SK-N-SH treated with all-trans-retinoic acid at 6 μM for 48 hours (cell line): ENCODE results near the gene SHANK3.

Source experiments
- ATAC-seq: fragments of 200-7000 bp; cut with Tn5 transposase; 3 replicates; pipeline ENCODE4 v1.9.1; 2020; ENCODE audit warnings: mild to moderate bottlenecking, moderate library complexity
- ARNTL ChIP-seq: fragments of 450-650 bp; formaldehyde crosslinking; IDR thresholded peaks from 2 replicates; pipeline ENCODE4 v1.5.0; 2020; ENCODE audit warnings: low read depth, mild to moderate bottlenecking, moderate library complexity, borderline replicate concordance
- BACH2 ChIP-seq: fragments of 250-450 bp; sonication (Bioruptor Pico); IDR thresholded peaks from 2 replicates; pipeline ENCODE4 v1.9.0; 2021; ENCODE audit warnings: mild to moderate bottlenecking, borderline replicate concordance
- CSRNP3 ChIP-seq: fragments of 250-450 bp; sonication (Bioruptor Pico); IDR thresholded peaks from 2 replicates; pipeline ENCODE4 v1.5.1; 2021; ENCODE audit warnings: mild to moderate bottlenecking, moderate library complexity
- ESRRG ChIP-seq: fragments of 250-450 bp; sonication (Bioruptor Pico); IDR thresholded peaks from 2 replicates; pipeline ENCODE4 v1.6.1; 2021; ENCODE audit warnings: mild to moderate bottlenecking
- GLIS3 ChIP-seq: fragments of 250-450 bp; sonication (Bioruptor Pico); IDR thresholded peaks from 2 replicates; pipeline ENCODE4 v1.5.0; 2020; ENCODE audit warnings: mild to moderate bottlenecking, moderate library complexity
- ISL1 ChIP-seq: fragments of 250-450 bp; sonication (Bioruptor Pico); IDR thresholded peaks from 2 replicates; pipeline ENCODE4 v2.1.2; 2022; ENCODE audit warnings: mild to moderate bottlenecking, moderate library complexity
- OSR1 ChIP-seq: fragments of 250-450 bp; sonication (Bioruptor Pico); IDR thresholded peaks from 2 replicates; pipeline ENCODE4 v1.8.0; 2022; ENCODE audit warnings: moderate library complexity, mild to moderate bottlenecking, inconsistent platforms
- POU6F1 ChIP-seq: fragments of 250-450 bp; sonication (Bioruptor Pico); IDR thresholded peaks from 2 replicates; pipeline ENCODE4 v1.8.0; 2021; ENCODE audit warnings: low read depth, mild to moderate bottlenecking, moderate library complexity, borderline replicate concordance
- PPARA ChIP-seq: fragments of 250-450 bp; sonication (Bioruptor Pico); IDR thresholded peaks from 2 replicates; pipeline ENCODE4 v1.5.0; 2020; ENCODE audit warnings: mild to moderate bottlenecking, borderline replicate concordance
- RARB ChIP-seq: fragments of 250-450 bp; sonication (Bioruptor Pico); IDR thresholded peaks from 2 replicates; pipeline ENCODE4 v1.8.0; 2021; ENCODE audit warnings: mild to moderate bottlenecking, moderate library complexity
- SNAI2 ChIP-seq: fragments of 250-450 bp; sonication (Bioruptor Pico); IDR thresholded peaks from 2 replicates; pipeline ENCODE4 v1.5.0; 2020; ENCODE audit warnings: mild to moderate bottlenecking, moderate library complexity
- TCF4 ChIP-seq: fragments of 250-450 bp; sonication (Bioruptor Pico); IDR thresholded peaks from 2 replicates; pipeline ENCODE4 v1.8.0; 2021; ENCODE audit warnings: mild to moderate bottlenecking, moderate library complexity, borderline replicate concordance
- TOX ChIP-seq: fragments of 250-450 bp; sonication (Bioruptor Pico); IDR thresholded peaks from 2 replicates; pipeline ENCODE4 v1.8.0; 2021; ENCODE audit warnings: mild to moderate bottlenecking, moderate library complexity, borderline replicate concordance
- ZC3H10 ChIP-seq: fragments of 250-450 bp; sonication (Bioruptor Pico); IDR thresholded peaks from 2 replicates; pipeline ENCODE4 v1.5.1; 2021; ENCODE audit warnings: mild to moderate bottlenecking, moderate library complexity
- ZFP3 ChIP-seq: fragments of 250-450 bp; sonication (Bioruptor Pico); IDR thresholded peaks from 2 replicates; pipeline ENCODE4 v1.5.0; 2020; ENCODE audit warnings: mild to moderate bottlenecking, moderate library complexity
- ZFP30 ChIP-seq: fragments of 450-650 bp; formaldehyde crosslinking; IDR thresholded peaks from 2 replicates; pipeline ENCODE4 v1.5.0; 2022; ENCODE audit warnings: mild to moderate bottlenecking, moderate library complexity
- ZNF70 ChIP-seq: fragments of 450-650 bp; formaldehyde crosslinking; IDR thresholded peaks from 2 replicates; pipeline ENCODE4 v1.5.0; 2020; ENCODE audit warnings: mild to moderate bottlenecking, moderate library complexity
- TF ChIP-seq, protein P1 (sequence below): fragments of 250-450 bp; sonication (Bioruptor Pico); IDR thresholded peaks from 2 replicates; pipeline ENCODE4 v1.8.0; 2020; ENCODE audit warnings: mild to moderate bottlenecking, moderate library complexity, borderline replicate concordance
- TF ChIP-seq, protein P2 (sequence below): fragments of 250-450 bp; sonication (Bioruptor Pico); IDR thresholded peaks from 2 replicates; pipeline ENCODE4 v1.5.1; 2020; ENCODE audit warnings: low read depth, mild to moderate bottlenecking, moderate library complexity
- TF ChIP-seq, protein P3 (sequence below): fragments of 250-450 bp; sonication (Bioruptor Pico); IDR thresholded peaks from 2 replicates; pipeline ENCODE4 v1.5.0; 2020; ENCODE audit warnings: mild to moderate bottlenecking, moderate library complexity

Gene SHANK3

GRCh38 chr22:50630376-50630775 is 42.2 kb upstream of the SHANK3 start:
- TF ChIP-seq CSRNP3 (CRISPR knock-in tag): no peak
- no peak for TF ChIP-seq ZC3H10 (CRISPR knock-in tag)
- TF ChIP-seq RARB: no peak
- TF ChIP-seq ZFP3: no peak
- no peak for TF ChIP-seq BACH2 (CRISPR knock-in tag)
- TF ChIP-seq, protein P1, sequence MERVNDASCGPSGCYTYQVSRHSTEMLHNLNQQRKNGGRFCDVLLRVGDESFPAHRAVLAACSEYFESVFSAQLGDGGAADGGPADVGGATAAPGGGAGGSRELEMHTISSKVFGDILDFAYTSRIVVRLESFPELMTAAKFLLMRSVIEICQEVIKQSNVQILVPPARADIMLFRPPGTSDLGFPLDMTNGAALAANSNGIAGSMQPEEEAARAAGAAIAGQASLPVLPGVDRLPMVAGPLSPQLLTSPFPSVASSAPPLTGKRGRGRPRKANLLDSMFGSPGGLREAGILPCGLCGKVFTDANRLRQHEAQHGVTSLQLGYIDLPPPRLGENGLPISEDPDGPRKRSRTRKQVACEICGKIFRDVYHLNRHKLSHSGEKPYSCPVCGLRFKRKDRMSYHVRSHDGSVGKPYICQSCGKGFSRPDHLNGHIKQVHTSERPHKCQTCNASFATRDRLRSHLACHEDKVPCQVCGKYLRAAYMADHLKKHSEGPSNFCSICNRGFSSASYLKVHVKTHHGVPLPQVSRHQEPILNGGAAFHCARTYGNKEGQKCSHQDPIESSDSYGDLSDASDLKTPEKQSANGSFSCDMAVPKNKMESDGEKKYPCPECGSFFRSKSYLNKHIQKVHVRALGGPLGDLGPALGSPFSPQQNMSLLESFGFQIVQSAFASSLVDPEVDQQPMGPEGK (CRISPR knock-in tag): no peak
- TF ChIP-seq ESRRG (CRISPR knock-in tag): no peak
- no peak for TF ChIP-seq ZNF70
- no peak for TF ChIP-seq POU6F1
- TF ChIP-seq SNAI2: no peak
- TF ChIP-seq, protein P2, sequence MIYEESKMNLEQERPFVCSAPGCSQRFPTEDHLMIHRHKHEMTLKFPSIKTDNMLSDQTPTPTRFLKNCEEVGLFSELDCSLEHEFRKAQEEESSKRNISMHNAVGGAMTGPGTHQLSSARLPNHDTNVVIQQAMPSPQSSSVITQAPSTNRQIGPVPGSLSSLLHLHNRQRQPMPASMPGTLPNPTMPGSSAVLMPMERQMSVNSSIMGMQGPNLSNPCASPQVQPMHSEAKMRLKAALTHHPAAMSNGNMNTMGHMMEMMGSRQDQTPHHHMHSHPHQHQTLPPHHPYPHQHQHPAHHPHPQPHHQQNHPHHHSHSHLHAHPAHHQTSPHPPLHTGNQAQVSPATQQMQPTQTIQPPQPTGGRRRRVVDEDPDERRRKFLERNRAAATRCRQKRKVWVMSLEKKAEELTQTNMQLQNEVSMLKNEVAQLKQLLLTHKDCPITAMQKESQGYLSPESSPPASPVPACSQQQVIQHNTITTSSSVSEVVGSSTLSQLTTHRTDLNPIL (CRISPR knock-in tag): no peak
- no peak for TF ChIP-seq ISL1 (CRISPR knock-in tag)
- TF ChIP-seq TOX: no peak
- no peak for TF ChIP-seq OSR1 (CRISPR knock-in tag)
- TF ChIP-seq TCF4 (CRISPR knock-in tag): no peak
- no peak for TF ChIP-seq GLIS3
- ATAC-seq: no peak

DNA sequence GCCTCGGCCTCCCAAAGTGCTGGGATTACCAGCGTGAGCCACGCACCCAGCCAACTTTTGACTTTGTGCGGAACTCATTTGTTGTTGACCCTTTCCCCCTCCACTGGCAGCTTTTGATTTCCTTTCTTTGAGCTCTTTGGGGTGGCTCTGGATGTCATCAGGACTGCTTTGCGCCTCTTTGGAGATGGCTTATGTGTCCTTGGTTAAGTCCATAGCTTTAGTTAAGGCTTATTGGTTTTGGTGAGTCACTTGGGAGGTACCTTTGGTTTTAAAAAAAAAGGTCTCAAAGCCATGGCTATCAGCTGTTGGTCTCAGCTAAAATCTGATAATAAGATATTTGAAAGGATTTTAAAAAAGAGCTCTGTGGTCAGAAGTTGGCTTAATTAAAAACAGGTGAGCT is 39.5 kb upstream of the SHANK3 start:
- TF ChIP-seq ZFP3 (no peak), ARNTL (CRISPR knock-in tag) (no peak), RARB (no peak), ZNF70 (no peak), ZFP30 (CRISPR knock-in tag) (no peak), TCF4 (CRISPR knock-in tag) (no peak), TOX (no peak), PPARA (no peak), ISL1 (CRISPR knock-in tag) (no peak), ESRRG (CRISPR knock-in tag) (no peak)
- TF ChIP-seq, protein P1 (CRISPR knock-in tag): no peak
- no peak for ATAC-seq

DNA sequence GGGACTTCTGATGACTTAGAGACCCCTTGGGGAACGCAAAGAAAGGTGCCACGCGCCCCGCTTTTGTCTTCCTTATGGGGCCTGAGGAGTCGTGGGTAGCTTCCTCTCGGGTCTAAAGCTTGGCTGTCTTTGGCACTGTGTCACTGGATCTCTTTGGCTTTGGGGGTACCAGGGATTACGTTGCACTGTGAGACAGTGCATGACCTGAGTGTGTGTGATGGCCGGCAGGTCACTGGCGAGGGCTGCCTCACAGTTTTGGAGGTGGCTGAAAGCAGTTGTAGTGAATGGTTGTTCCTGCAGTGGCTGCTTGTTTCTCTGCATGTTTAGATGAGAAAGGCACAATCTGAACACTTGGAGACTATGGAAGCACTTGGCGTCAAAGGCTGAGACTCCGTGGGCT is 38.9 kb upstream of the SHANK3 start:
- no peak for ATAC-seq
- TF ChIP-seq, protein P3, sequence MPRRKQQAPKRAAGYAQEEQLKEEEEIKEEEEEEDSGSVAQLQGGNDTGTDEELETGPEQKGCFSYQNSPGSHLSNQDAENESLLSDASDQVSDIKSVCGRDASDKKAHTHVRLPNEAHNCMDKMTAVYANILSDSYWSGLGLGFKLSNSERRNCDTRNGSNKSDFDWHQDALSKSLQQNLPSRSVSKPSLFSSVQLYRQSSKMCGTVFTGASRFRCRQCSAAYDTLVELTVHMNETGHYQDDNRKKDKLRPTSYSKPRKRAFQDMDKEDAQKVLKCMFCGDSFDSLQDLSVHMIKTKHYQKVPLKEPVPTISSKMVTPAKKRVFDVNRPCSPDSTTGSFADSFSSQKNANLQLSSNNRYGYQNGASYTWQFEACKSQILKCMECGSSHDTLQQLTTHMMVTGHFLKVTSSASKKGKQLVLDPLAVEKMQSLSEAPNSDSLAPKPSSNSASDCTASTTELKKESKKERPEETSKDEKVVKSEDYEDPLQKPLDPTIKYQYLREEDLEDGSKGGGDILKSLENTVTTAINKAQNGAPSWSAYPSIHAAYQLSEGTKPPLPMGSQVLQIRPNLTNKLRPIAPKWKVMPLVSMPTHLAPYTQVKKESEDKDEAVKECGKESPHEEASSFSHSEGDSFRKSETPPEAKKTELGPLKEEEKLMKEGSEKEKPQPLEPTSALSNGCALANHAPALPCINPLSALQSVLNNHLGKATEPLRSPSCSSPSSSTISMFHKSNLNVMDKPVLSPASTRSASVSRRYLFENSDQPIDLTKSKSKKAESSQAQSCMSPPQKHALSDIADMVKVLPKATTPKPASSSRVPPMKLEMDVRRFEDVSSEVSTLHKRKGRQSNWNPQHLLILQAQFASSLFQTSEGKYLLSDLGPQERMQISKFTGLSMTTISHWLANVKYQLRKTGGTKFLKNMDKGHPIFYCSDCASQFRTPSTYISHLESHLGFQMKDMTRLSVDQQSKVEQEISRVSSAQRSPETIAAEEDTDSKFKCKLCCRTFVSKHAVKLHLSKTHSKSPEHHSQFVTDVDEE (CRISPR knock-in tag): no peak
- TF ChIP-seq OSR1 (CRISPR knock-in tag) (no peak), ZFP3 (no peak), TOX (no peak), ESRRG (CRISPR knock-in tag) (no peak), ISL1 (CRISPR knock-in tag) (no peak), SNAI2 (no peak), CSRNP3 (CRISPR knock-in tag) (no peak), TCF4 (CRISPR knock-in tag) (no peak), PPARA (no peak)
- TF ChIP-seq, protein P2 (CRISPR knock-in tag): no peak
- TF ChIP-seq, protein P1 (CRISPR knock-in tag): no peak
